Stimulated activated CD4-positive, alpha-beta T cell treated with anti-CD3 and anti-CD28 coated beads, Interleukin-4, amount 100 ng/mL, for 1 hour (primary cell): ENCODE measurements around the gene TCTN2.

Experiments used
- DNase-seq: peaks from one replicate; pipeline ENCODE4 v3.0.0-alpha.2; 2020

TCTN2 gene

DNA sequence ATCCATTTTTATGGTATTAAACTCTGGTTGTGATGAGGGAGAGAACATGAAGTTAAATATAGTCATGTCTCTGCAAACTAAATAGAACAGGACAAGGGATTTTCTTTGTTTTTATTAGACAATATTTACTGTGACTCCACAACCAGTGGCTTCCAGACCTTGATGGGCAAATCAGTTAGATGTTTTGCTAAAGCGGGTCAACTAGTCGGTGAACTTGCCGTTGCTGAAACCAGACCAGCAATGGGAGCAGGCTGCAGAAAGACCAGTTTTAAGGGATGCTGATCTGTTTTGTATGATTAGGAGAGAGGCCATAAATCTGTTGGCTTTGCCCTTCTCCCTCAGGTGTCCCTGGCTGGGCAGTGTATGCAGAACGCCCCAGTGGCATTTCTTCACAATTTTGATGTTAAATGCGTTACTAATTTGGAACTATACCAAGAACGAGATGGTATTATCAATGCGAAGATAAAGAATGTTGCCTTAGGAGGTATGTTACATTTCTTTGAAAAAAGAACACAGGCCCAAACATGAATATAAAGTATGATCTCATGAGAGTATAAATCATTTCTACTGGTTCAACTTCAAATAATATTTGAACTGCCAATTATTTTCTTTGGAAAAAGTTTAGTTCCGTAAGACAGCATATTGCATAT is 19.4 kb downstream of the TCTN2 start:
- no peak for DNase-seq

DNA sequence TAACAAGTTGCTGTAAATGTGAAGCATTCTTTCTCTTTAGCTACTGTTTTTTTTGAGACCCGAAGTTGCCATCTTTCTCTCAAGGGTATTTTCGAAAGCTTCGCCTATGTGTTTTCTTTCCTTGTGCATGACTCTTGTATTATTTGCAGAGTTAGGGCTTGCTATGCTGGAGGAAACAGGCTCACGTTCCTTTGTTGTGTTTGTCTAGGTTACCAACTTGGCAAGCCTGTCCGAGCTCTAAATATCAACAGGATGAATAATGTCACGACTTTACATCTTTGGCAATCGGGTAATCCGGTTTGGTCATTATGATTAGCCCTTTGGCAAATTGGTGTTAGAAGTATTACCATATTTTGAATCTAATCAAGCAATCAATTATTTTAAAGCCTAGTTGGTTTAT is 25.3 kb downstream of the TCTN2 start:
- no peak for DNase-seq

DNA sequence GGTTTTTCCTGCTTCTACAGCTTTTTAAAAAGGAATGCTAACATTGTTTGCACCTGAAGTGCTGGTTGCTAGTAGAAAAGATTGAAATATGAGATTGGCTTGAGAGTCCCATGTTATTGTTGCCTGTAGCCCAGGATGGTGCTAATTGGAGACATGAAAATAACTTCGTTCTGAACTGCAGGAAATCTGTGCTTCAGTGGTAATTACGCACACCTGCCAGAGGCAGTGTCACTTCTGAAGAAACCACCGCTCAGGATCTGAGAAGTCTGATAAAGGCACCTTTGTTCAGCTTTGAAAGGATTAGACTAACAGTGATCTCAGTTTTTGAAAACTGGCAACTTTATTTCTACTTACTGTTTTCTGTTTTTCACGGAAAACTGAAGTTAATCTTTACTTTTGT is 25.7 kb downstream of the TCTN2 start:
- DNase-seq: no peak

DNA sequence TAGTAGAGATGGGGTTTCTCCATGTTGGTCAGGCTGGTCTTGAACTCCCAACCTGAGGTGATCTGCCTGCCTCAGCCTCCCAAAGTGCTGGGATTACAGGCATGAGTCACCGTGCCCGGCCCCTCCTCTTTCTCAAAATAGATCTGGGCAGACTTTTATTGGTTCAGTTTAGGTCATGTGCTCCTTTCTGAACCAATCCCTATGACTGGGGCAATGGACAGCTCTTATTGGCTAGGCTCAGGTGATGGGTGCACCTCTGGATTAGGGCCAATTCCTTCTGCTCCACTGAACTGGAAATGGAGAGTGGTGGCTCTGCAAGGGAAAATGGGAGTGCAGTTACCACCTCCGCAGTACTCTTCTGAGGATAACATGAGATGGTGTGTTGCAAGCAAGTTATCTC is 35.0 kb downstream of the TCTN2 start:
- no peak for DNase-seq

DNA sequence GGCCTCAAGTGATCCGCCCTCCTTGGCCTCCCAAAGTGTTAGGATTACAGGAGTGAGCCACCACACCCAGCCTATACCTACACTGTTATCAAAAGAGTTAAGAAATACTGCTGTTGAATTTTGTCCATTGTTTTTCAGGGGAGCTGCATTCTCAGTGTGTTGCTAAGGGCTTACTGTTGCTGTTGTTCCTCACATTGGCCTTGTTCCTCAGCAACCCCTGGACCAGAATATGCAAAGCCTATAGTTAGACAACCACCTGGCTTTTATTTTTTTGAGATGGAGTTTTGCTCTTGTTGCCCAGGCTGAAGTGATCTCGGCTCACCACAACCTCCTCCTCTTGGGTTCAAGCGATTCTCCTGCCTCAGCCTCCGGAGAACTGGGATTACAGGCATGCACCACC is 36.6 kb downstream of the TCTN2 start:
- DNase-seq: no peak

DNA sequence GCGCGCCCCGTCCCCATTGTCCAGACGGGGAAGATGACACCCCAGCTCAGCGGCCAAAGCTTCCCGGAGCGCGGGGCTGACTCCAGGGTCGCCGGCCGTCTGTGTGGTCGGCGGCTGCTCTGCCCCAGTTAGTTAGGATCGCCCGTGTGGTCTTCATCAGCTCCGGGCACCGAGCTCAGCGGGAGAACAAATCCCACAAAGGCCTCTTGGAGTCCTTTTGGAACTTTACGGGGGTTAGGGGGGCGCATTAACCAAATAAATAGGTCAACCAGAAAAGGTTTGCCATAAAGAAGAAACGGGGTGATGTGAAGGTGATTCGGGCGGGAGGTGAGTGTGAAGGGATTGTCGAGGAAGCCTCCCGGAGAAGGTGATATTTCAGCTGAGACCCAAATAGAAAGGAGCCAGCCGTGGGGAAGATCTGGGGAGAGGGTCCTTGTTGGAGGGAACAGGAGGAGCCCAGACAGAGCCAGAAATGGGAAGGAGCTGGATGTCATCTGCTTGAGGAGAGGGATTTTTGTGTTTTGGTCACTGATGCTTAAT is 41.9 kb downstream of the TCTN2 start:
- DNase-seq: no peak

DNA sequence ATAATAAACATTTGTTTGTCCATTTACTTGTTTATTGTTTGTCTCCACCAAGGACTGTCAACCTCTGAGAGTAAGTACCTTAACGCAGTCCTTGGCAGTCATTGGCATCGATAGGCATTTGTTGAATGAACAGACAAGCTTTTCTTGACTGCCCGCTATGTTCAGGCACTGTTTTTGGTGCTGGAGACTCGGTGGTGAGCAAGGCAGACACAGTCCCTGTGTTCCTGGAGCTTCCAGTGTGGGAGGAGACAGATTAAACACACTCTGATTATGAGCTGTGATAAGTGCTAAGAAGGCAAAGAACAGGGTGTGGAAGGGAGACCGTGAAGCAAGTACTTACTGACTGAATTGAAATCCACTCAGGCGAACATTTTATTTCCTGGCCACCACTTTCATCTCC is 42.5 kb downstream of the TCTN2 start:
- DNase-seq: no peak

DNA sequence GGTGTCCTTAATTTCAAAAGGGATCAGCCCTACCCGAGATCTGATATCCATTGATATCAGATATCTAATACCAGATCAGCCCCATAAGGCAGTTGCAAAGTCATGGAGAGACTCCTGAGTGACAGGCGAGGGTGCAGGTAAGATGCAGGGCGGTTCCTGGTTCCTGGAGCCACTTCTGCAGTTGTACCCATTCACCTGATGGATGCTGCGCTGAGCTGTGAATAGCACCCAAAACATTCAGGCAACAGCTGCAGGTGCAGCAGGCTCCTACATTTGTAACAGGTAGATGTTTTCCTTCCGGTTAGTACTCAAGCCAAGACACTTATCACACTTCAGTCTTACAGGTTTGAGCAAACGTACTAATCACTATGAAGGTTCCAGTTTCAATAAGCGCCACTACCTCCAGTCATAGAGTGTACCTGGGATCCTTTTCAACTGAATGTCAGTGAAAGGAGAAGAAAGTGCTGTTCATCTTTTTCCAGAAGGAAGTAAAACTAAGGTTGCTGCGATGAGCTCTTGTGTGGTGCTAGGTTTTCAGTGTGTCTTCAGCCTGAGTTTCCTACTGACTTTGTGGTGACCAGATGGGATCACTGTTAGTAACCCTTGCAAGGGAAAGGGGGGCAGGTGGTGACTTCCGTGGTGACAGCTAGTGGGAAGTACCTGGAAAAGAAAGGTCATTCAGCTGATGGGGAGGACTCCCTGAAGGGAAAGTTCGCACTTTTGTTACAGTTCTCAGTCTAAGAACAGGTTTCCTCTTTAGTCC is 43.1 kb downstream of the TCTN2 start:
- peak; percentile 33 for DNase-seq

DNA sequence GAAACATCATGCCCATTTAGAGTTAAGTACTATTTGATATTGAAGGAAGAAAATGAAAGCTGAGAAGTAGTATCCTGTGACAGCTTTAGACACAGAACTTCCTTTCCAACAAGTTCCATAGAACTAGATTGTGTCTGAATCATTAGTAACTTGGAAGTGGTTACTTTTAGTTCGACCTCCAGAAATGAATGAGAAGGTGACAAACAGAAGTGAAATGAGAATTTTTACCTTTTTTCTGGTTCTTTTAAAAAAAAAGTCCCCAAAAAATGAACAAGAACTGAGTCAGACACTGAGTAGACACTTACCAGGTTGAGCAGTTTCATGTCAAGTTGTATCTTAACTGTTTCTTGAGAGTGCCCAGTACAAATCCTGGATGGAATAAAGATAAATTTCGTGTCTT is 44.3 kb downstream of the TCTN2 start:
- DNase-seq: no peak

DNA sequence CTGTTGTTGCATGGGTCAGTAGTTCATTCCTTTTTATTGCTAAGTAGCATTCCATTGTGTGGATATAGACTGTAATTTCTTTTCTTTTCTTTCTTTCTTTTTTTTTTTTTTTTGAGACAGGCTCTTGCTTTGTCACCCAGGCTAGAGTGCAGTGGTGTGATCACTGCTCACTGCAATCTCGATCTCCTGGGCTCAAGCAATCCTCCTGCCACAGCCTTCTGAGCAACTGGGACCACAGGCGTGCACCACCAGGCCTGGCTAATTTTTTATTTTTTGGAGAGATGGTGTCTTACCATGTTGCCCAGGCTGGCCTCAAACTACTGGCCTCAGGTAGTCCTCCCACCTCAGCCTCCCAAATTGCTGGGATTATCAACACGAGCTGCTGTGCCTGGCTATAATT is 46.4 kb downstream of the TCTN2 start:
- DNase-seq: no peak

DNA sequence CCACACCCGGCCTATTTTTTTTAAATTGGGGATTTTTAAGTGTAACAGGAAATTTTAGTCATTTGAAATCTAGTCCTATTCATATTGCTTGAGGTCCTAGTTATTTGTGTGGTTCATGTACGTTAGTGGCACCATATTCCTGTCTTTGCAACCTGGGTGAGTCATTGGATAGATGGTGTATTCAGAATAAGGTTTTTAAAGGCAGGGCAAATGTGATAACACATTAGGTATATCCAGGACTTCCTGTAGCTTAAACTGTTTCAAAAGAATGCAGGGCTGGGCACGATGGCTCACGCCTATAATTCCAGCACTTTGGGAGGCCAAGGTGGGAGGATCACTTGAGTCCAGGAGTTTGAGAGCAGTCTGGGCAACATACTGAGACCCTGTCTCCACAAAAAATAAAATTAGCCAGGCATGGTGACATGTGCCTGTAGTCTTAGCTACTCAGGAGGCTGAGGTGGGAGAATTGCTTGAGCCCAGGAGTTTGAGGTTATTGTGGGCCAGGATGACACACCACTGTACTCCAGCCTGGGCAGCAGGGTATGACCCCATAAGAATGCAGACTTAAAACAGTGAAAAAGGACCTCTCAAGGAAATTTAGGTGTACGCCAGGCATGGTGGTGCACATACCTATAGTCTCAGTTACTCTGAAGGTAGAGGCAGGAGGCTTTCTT is 49.4 kb downstream of the TCTN2 start:
- no peak for DNase-seq

DNA sequence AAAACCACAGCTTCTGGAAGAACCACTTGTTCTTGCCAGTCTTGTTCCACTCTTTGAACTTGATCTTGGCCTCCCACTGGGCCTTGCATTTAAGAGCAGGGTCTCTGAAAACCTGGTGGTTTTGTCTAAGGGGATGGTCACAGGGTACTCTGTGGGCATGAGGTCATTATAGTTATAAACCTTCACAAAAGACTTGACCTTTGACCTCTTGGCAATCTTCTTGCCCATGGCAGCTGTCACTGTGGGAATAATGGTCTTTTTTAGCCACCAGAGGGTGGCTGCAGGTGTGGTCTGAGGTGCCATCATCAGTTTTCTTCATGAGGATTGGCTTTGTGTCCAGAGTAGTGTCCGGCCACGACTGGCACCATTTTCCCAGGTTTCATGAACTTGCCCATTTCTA is 50.3 kb downstream of the TCTN2 start:
- DNase-seq: no peak

DNA sequence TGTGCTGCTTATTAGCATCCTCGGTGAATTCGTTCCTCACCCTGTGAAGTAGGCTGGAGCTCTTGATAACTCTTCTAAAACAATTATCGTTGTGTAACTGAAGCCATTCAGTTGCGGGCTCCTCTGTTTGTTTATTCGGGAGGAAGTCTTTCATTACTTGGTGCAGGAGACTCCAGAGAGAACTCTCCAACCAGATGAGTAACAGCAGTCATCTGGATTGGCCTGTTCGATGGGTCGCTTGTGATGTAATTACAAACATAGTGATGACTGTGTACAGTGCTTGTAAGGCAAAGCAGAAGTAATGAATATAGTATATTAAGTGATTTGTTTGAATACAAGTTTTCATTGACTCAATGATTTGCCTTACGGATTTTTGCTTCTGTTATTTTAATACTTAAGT is 52.1 kb downstream of the TCTN2 start:
- DNase-seq: no peak

DNA sequence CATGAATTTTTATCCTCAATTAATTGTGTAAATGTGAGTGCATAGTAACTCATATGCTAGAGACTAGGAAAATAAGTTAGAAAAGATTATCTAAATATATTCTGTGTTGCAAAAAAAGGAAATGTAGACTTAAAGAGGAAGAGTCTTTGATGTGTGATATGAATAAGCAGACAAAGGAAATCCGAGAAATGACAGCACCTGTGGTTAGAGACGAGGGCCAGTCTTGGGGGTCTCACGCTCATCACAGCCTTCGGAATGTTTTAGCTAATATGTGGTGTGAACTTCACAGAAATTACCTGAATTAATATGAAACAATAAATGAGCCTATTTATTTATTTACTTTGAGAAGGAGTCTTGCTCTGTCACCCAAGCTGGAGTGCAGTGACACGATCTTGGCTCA is 52.9 kb downstream of the TCTN2 start:
- DNase-seq: no peak

DNA sequence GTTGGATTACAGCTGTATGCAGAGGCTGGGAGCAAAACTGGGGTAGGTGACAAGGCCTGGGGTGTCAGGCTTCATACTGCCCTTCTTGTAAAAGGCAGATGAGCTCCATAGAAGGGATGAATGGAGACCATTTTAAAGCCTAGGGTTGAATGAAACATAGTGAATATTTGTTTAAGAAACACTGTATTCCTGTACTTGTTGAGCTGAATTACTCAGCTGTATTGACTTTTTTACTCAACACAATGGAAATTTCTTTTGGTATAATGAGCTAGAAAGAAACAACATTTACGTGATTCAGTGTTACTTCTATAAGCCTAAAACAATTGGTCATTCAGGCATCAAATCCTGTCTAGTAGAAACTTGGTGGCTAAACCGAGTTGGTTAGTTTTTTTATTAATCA is 55.3 kb downstream of the TCTN2 start:
- DNase-seq: no peak

DNA sequence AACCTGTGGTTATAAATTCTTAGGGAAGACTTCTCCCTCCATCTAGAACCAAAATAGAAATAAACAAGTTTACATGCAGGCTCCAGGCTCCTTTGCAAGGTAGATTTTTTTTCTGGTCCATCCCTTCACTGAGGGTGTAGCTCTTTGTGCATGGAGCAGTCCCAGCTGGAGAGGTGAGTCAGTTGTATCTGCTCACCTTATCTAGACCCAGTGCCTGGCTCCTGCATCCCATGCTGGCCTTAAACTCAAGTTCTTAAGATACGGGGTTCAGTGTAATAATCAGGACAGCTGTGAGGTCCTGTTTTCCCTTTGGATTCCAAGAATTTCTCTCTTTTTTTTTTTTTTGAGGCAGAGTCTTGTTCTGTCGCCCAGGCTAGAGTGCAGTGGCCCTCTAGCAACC is 56.0 kb downstream of the TCTN2 start:
- no peak for DNase-seq

DNA sequence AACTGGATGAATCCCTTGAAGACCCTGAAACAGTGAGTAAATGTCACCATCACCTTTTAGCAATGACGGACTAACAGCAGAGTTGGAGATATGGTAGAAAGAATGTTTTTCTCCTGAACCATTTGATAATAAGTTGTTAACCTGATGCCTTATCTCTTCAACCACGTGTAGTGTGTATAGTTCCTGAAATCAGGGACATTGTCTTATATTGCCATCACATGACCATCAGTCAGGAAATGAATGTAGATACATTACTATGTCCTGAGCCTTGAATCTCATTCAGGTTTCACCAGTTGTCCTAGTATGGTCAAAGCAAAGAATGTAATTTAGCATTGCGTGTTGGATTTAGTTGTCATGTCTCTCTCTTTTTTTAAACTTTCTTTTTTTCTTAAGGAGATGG is 57.0 kb downstream of the TCTN2 start:
- DNase-seq: no peak

DNA sequence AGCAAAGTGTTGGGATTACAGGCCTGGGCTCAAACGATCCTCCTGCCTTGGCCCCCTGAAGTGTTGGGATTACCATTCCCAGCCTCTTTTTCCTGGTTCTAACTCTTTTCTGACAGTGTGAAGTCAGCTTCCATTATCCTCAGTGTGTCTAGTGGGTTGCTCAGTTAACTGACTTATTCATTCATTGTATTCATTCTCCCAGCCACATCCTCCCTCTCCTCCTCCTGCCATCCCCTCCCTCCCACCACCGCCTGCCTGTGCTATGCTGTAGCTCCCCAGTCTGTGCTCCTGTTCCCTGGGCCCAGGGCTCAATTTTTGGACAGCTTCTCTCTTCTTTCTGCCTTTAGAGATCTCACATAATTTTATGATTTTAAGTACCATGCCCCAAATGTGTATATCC is 60.7 kb downstream of the TCTN2 start:
- no peak for DNase-seq

DNA sequence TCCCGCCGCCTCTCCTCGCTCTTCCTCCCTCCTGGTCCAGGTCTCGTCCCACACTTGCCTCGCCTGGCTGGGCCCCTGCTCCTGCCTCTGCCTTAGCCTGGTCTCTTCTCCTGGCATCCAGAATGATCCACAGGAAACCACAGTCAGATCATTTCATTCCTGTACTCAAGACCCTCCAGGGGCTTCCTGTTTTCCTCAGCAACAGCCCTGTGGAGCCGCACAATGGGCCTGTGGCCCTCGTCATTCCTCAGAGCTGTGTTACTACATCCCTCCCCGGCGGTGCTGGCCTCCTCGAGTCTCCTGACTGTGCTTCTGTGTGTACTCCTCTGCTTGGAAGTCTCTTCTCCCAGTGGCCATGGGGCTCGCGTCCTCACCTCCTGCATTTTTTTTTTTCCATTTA is 61.3 kb downstream of the TCTN2 start:
- no peak for DNase-seq

DNA sequence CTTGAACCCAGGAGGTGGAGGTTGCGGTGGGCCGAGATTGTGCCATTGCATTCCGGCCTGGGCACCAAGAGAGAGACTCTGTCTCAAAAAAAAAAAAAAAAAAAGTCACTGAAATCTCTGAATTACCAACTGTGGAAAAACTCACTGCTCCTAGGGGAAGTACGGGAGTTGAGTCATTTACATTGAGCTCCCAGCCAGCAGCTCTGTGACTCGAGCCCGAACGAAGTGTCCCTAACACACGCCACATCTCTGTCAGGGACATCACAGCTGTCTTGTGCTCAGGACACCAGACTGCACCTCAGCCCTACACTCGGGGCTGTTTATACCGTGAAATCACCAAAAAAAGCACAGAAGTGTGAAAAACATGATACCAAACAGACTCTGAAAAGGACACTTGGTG is 62.3 kb downstream of the TCTN2 start:
- DNase-seq: no peak

DNA sequence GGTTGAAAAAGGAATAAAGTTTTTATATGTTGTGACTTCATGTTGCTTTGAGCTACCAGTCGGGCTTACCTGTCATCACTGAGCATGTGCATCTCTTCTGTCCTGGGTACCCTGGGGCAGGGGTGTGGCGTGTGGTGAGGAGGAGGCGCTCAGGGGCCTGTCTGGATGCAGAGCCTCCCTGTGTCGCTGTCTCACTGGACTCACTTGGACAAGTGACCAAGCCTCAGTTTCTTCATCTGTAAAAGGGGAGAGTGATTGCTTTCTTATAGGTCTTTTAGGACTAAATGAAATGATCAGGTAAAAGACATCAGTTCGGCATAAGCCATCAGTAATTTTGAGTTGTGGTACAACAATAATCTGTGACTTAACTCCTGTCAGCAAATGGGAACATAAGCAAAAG is 63.4 kb downstream of the TCTN2 start:
- DNase-seq: no peak

DNA sequence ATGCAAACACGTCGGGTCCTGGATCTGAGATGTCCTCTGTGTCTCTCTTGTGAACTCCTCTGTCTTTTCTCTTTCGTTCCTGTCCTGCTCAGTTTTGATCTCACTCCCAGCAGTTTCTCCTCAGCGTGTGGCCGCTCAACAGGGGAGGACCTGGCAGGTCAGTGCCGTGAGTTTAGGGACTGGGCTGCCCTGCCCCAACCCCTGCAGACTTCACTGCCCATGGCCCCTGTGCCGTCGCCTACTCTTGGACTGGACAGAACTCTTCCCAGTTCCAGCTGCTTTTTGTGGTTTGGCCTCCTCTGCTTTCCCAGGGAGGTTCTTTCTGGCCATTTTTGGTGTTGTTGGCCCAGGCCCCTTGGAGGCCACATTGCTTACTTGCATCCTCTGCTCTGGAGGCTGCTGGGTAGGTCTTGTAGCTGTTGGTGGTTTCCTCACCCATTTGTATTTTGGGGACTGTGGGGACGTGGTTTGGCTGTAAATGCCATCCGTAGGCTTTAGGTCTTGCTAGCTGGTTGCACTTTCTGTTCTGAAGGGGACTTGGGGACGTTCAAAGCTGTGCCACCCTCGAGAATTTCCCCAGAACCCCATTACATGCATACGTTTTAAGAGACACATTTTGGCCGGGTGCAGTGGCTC is 71.1 kb downstream of the TCTN2 start:
- DNase-seq: no peak

DNA sequence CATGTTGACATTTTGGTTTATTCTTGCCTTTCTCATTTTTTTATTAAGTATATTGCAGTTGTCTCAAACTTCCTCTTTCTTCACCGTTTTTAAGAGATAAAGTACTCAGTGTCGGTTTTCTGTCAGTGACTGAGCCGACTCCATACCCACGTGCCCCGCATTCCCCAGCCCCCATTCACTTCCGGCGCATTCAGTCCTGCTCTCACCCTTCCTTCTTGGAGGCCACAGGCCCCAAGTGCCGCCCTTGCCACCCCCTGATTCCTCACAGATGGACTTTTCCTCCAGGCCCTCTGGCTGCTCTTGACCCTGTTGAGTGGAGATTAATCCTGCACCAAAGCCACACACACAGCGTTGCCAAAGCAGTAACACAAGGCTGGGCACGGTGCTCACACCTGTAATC is 72.1 kb downstream of the TCTN2 start:
- DNase-seq: no peak

DNA sequence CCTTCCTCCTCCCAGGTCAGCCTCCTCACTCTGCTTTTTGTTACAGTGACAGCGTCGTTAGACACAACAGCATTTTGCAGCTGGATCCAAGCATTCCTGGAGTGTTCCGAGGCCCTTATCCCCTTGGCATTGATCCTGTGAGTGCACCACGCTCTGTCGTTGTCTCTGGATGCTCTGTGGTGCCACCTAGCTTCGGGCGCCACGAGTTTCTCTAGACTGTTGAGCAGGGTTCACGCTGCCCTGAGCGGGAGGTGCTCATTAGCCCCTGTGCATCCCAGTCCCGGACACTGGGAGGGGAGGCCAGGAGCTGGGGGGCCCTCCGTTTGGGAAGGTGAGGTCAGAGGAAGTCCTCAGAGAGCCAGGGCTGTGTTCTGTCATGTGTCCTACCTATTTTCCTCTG is 73.9 kb downstream of the TCTN2 start:
- no peak for DNase-seq
